ENCODE results near the gene FOSB. TPM values are rescaled to one million over a fixed set of nuclear protein-coding genes. Genes with fewer than 3 reads are reported as not detected.

The FOSB gene
- total RNA-seq, 5 donors from 2014 or later (not counting 1 experiment from before 2014, with no cell fraction given), result 6.7 to 1,173 (median 10.4) TPM

- Mint-ChIP-seq H3K9me3 (no peaks in the 10 kb centered on the region), H3K27ac (peak overlapping the region; percentile 72 to 79), H3K27me3 (no peaks in the 10 kb centered on the region), H3K36me3 (no peaks in the 10 kb centered on the region), H3K4me1 (peaks cover 33 to 44% (median 39%) of the 10 kb centered on the region in 3 donors), H3K4me3 (peak overlapping the region; percentile 64 to 77 (median 75))
- DNase-seq, result peak in 1 of 35 experiments; percentile 23
- Histone ChIP-seq H3K4me1 (ENCODE audit: control insufficient read depth in 1 of 2, extremely low read depth in 1 of 2, insufficient read depth in 2 of 2, low read length in 2 of 2) (peaks cover 9 to 48% of the 10 kb centered on the region in 2 experiments), H3K27ac (ENCODE audit: low read length) (peak overlapping the region; percentile 69), H3K9me3 (no peaks in the 10 kb centered on the region), H3K36me3 (ENCODE audit: control insufficient read depth in 2 of 2, extremely low read depth in 1 of 2, insufficient read depth in 1 of 2, low read length in 1 of 2) (no peaks in the 10 kb centered on the region), H3K4me3 (ENCODE audit: control insufficient read depth in 1 of 2, extremely low read depth in 1 of 2, low read length in 1 of 2) (peak overlapping the region in 1 of 2 donors; percentile 32), H3K27me3 (replicated peaks in 1 of 2; ENCODE audit: control insufficient read depth in 2 of 2, extremely low read depth in 1 of 2, insufficient read depth in 2 of 2, low read length in 1 of 2) (peaks cover 0 to 7% of the 10 kb centered on the region in 2 experiments)
- ATAC-seq (replicated peaks in 1 of 4), result no peak
- ChIA-PET CTCF (interaction anchor here (0.7 to 3.5 kb wide), 11 partner anchors 9 to 203 kb away, joined by 3 to 135 read pairs (median 8); partner anchors contain the start of gene FOSB (in 1 of the 2)), POLR2A (interaction anchor here in 1 of 2 donors (0.5 to 1.6 kb wide), 5 partner anchors 14 to 38 kb away, joined by 3 to 15 read pairs (median 4); partner anchors contain the start of gene FOSB)
- WGBS (ENCODE audit: insufficient coverage), result 100% methylated on average over 2 of the region's 9 CpGs
Observed at GRCh38 chr19:45440259-45440638, 27.5 kb upstream of the FOSB start.

DNA sequence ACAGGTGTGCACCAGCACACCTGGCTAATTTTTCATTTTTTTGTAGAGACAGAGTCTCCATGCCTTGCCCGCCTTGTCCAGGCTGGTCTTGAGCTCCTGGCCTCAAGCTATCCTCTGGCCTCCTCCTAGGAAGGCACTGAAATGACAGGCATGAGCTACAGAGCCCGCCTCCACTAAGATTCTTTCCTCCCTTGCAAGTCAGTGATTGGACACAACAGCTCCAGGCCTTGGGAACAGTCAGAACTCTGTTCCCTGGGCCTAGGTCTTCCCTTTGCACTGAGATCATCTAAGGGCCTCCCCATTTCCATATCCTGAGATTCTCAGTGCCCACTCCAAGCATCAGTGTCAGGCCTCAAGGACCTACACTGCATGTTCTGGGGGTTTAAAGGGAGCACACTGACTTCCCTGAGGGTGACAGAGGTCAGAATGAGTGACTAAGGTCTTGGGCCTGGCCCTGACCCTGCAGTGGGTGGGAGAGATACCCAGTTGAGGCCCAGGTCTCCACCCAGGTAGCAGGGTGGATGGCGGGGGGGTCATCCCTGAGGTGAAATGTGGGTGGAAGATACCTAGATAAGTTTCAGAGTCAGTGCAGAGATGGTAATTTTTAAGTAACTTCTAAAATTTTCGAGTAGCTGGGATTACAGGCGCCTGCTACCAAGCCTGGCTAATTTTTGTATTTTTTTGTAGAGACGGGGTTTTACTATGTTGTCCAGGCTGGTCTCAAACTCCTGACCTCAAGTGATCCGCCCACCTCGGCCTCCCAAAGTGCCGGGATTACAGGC is 26.7 kb upstream of the FOSB start:
- Mint-ChIP-seq H3K4me1 (peaks cover 37 to 49% (median 44%) of the 10 kb centered on the region in 3 donors), H3K9me3 (no peaks in the 10 kb centered on the region), H3K4me3 (peak overlapping the region; percentile 64 to 77 (median 75)), H3K27me3 (no peaks in the 10 kb centered on the region), H3K27ac (peak overlapping the region; percentile 72 to 79), H3K36me3 (no peaks in the 10 kb centered on the region)
- POLR2A ChIA-PET, result interaction anchor here (0.5 to 1.6 kb wide), 4 partner anchors 15 to 33 kb away, joined by 3 to 9 read pairs (median 4); partner anchors contain the start of gene FOSB (in 1 of the 2)
- Histone ChIP-seq H3K27ac (ENCODE audit: low read length) (no peak overlapping the region), H3K9me3 (no peaks in the 10 kb centered on the region), H3K27me3 (replicated peaks in 1 of 2; ENCODE audit: control insufficient read depth in 2 of 2, extremely low read depth in 1 of 2, insufficient read depth in 2 of 2, low read length in 1 of 2) (peaks cover 0 to 7% of the 10 kb centered on the region in 2 experiments), H3K36me3 (ENCODE audit: control insufficient read depth in 2 of 2, extremely low read depth in 1 of 2, insufficient read depth in 1 of 2, low read length in 1 of 2) (no peaks in the 10 kb centered on the region), H3K4me1 (ENCODE audit: control insufficient read depth in 1 of 2, extremely low read depth in 1 of 2, insufficient read depth in 2 of 2, low read length in 2 of 2) (peaks cover 9 to 50% of the 10 kb centered on the region in 2 experiments), H3K4me3 (ENCODE audit: control insufficient read depth in 1 of 2, extremely low read depth in 1 of 2, low read length in 1 of 2) (no peak overlapping the region)
- WGBS (ENCODE audit: insufficient coverage), result 96% methylated on average over 7 of the region's 9 CpGs
- no peak for DNase-seq
- CTCF ChIA-PET, result interaction anchor here (0.7 to 3.5 kb wide), 3 partner anchors 37 to 44 kb away, joined by 4 to 135 read pairs (median 5); no protein-coding TSS in a partner anchor
- no peak for ATAC-seq (replicated peaks in 1 of 4)

- H3K4me3 Mint-ChIP-seq, result peak overlapping the region; percentile 73 to 80 (median 79)
- H3K27ac Mint-ChIP-seq, result peak overlapping the region; percentile 68 to 73
- H3K4me3 ChIP-seq (ENCODE audit: control insufficient read depth in 1 of 2, extremely low read depth in 1 of 2, low read length in 1 of 2), result no peak overlapping the region
- H3K4me1 ChIP-seq (ENCODE audit: control insufficient read depth in 1 of 2, extremely low read depth in 1 of 2, insufficient read depth in 2 of 2, low read length in 2 of 2), result peaks cover 9 to 56% of the 10 kb centered on the region in 2 experiments
- peaks cover 43 to 50% (median 49%) of the 10 kb centered on the region in 3 donors for H3K4me1 Mint-ChIP-seq
- no peak for DNase-seq
- H3K27me3 ChIP-seq (replicated peaks in 1 of 2; ENCODE audit: control insufficient read depth in 2 of 2, extremely low read depth in 1 of 2, insufficient read depth in 2 of 2, low read length in 1 of 2), result peaks cover 0 to 7% of the 10 kb centered on the region in 2 experiments
- H3K36me3 ChIP-seq (ENCODE audit: control insufficient read depth in 2 of 2, extremely low read depth in 1 of 2, insufficient read depth in 1 of 2, low read length in 1 of 2), result no peaks in the 10 kb centered on the region
- ChIA-PET CTCF (no interaction called here), POLR2A (interaction anchor here in 1 of 2 donors (1.6 kb wide), 1 partner anchor 25 kb away, joined by 9 read pairs; the partner anchor contains the start of gene FOSB)
- H3K9me3 Mint-ChIP-seq, result no peaks in the 10 kb centered on the region
- peak overlapping the region; percentile 78 for H3K27ac ChIP-seq (ENCODE audit: low read length)
- no peaks in the 10 kb centered on the region for H3K27me3 Mint-ChIP-seq
- H3K36me3 Mint-ChIP-seq, result no peaks in the 10 kb centered on the region
- 63% methylated on average over 1 of the region's 2 CpGs for WGBS (ENCODE audit: insufficient coverage)
- ATAC-seq (replicated peaks in 1 of 4), result no peak
- no peaks in the 10 kb centered on the region for H3K9me3 ChIP-seq
Observed at GRCh38 chr19:45442408-45442777, 25.4 kb upstream of the FOSB start.

DNA sequence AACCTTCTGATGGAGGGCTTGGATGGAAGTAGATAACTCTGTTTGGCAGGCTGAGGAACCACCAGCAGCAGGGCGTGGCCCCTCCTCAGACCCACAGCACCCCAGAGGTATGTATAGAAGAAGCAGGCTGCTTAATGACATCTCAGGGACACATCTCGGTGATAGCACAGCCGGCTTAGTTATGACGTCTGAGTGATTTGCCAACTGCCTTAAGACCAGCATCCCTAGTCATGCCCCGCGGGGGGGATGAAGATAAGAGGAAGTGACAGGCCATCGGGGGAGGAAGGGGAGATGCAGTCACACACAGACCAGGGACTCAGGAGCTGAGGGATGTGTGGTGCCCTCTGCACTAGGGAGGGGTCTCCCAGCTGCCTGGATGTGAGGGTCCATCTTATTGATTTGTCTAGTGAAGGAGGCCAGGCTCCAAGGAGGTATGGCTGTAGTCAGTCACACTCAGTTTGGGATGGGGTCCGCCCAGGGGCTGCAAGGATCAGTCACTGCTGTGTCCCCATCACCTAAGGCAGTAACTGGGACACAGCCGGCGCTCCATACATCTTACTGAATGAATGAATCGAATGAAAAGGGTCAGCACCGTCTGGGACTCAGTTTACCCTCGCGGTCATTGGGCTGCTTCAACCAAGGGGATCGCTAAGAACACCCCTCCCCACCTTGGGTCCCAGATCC is 24.9 kb upstream of the FOSB start:
- peaks cover 44 to 52% (median 49%) of the 10 kb centered on the region in 3 donors for H3K4me1 Mint-ChIP-seq
- Histone ChIP-seq H3K36me3 (ENCODE audit: control insufficient read depth in 2 of 2, extremely low read depth in 1 of 2, insufficient read depth in 1 of 2, low read length in 1 of 2) (no peaks in the 10 kb centered on the region), H3K27me3 (replicated peaks in 1 of 2; ENCODE audit: control insufficient read depth in 2 of 2, extremely low read depth in 1 of 2, insufficient read depth in 2 of 2, low read length in 1 of 2) (peaks cover 0 to 7% of the 10 kb centered on the region in 2 experiments), H3K9me3 (no peaks in the 10 kb centered on the region), H3K4me1 (ENCODE audit: control insufficient read depth in 1 of 2, extremely low read depth in 1 of 2, insufficient read depth in 2 of 2, low read length in 2 of 2) (peaks cover 9 to 56% of the 10 kb centered on the region in 2 experiments), H3K4me3 (ENCODE audit: control insufficient read depth in 1 of 2, extremely low read depth in 1 of 2, low read length in 1 of 2) (peak overlapping the region; percentile 49 to 69), H3K27ac (ENCODE audit: low read length) (peak overlapping the region; percentile 78)
- H3K9me3 Mint-ChIP-seq, result no peaks in the 10 kb centered on the region
- peak overlapping the region; percentile 73 to 76 for H3K27ac Mint-ChIP-seq
- 23% methylated on average over 9 of the region's 15 CpGs for WGBS (ENCODE audit: insufficient coverage)
- no peaks in the 10 kb centered on the region for H3K27me3 Mint-ChIP-seq
- peak in 27 of 35 experiments; percentile 34 to 71 (median 52) for DNase-seq
- no peaks in the 10 kb centered on the region for H3K36me3 Mint-ChIP-seq
- ChIA-PET POLR2A (interaction anchor here in 1 of 2 donors (1.6 kb wide), 1 partner anchor 25 kb away, joined by 9 read pairs; the partner anchor contains the start of gene FOSB), CTCF (no interaction called here)
- H3K4me3 Mint-ChIP-seq, result peak overlapping the region; percentile 73 to 80 (median 79)
- peak in 1 of 4 experiments; percentile 38 for ATAC-seq (replicated peaks in 1 of 4)

DNA sequence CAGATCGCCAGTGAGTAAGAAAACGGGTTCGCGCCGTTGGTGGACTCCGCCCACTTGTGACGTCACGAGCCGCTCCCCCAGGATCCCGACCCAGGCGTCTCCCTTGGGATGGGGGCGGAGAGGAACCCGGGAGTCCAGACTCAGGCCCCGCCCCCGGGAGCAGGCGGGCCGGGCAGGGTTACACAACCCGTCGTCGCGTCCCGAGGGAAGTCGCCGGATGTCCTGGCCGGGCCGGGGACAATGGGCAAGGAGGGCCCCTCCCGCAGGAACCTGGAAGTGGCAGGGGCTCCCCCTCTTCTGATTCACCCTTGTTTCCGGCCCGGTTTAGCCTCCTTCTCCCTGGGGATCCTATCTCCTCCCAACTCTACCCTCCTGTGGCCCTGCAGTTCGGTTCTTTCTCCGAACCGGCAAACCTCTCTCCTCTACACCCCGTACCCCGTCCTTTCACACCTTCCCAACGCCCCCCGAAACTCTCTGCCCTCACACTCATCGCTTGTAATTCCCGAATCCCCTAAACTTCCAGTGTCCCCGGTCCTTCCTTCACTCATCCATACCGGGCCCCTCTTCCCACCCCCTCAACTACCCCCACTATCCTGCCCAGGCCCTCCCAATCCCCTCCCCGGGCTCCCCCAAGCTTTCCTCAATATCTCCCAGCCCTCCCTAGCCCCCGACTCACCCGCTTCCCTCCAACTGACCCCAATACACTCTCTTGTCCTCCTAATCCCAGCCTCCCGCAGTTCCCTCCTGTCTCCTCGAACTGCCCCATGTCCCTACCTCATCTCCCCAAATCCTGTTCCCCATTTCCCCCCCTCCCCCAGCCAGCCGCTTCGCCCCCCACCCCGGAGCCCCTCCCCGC is 24.1 kb upstream of the FOSB start:
- no peaks in the 10 kb centered on the region for H3K9me3 Mint-ChIP-seq
- H3K36me3 ChIP-seq (ENCODE audit: control insufficient read depth in 2 of 2, extremely low read depth in 1 of 2, insufficient read depth in 1 of 2, low read length in 1 of 2), result no peaks in the 10 kb centered on the region
- peaks cover 9 to 63% of the 10 kb centered on the region in 2 experiments for H3K4me1 ChIP-seq (ENCODE audit: control insufficient read depth in 1 of 2, extremely low read depth in 1 of 2, insufficient read depth in 2 of 2, low read length in 2 of 2)
- CTCF ChIA-PET, result no interaction called here
- no peaks in the 10 kb centered on the region for H3K27me3 Mint-ChIP-seq
- H3K4me1 Mint-ChIP-seq, result peaks cover 49 to 58% (median 56%) of the 10 kb centered on the region in 3 donors
- peak overlapping the region; percentile 34 to 67 for H3K27ac Mint-ChIP-seq
- POLR2A ChIA-PET, result no interaction called here
- peak overlapping the region; percentile 73 to 81 (median 80) for H3K4me3 Mint-ChIP-seq
- WGBS (ENCODE audit: insufficient coverage), result under 1% methylated on average over 32 of the region's 49 CpGs
- DNase-seq (peak in 12 of 35 experiments; percentile 14 to 68 (median 34)), ATAC-seq (replicated peaks in 1 of 4) (peak in 1 of 4 experiments; percentile 3)
- H3K9me3 ChIP-seq, result no peaks in the 10 kb centered on the region
- peak overlapping the region; percentile 49 to 69 for H3K4me3 ChIP-seq (ENCODE audit: control insufficient read depth in 1 of 2, extremely low read depth in 1 of 2, low read length in 1 of 2)
- H3K27ac ChIP-seq (ENCODE audit: low read length), result peak overlapping the region; percentile 78
- H3K36me3 Mint-ChIP-seq, result no peaks in the 10 kb centered on the region
- peaks cover 0 to 7% of the 10 kb centered on the region in 2 experiments for H3K27me3 ChIP-seq (replicated peaks in 1 of 2; ENCODE audit: control insufficient read depth in 2 of 2, extremely low read depth in 1 of 2, insufficient read depth in 2 of 2, low read length in 1 of 2)

All from T-cell (primary cell).